ENCODE measurements around the gene CDC14A. TPM values are rescaled to one million over a fixed set of nuclear protein-coding genes. Genes with fewer than 3 reads are reported as not detected.
"Not testable (repeated sequence)": the region's sequence is repeated elsewhere in the genome, so short reads cannot be mapped to it uniquely, and the experiment has no call there.

CDC14A gene
- total and polyA plus RNA-seq, 10 donors = 3.8 to 58.5 (median 27.3) TPM

- Histone ChIP-seq H3K4me1 (peaks cover 16 to 97% (median 68%) of the 10 kb centered on the region in 6 donors), H3K9me3 (no peaks in the 10 kb centered on the region), H3K27me3 (replicated peaks in 1 of 7) (no peaks in the 10 kb centered on the region), H3K4me3 (no peak overlapping the region), H3K27ac (peak overlapping the region in 7 of 8 donors; percentile 36 to 85 (median 77)), H3K36me3 (peaks cover 0 to 20% (median 0%) of the 10 kb centered on the region in 6 donors)
- TF ChIP-seq POLR2AphosphoS5 (IDR thresholded peaks at IDR 0.05) (no peak), CTCF (IDR thresholded peaks at IDR 0.05 in 8 of 11, conservative IDR thresholded peaks at IDR 0.05 in 3 of 11) (no peak), POLR2A (IDR thresholded peaks at IDR 0.05) (no peak)
- no peak for DNase-seq
- intact Hi-C loops (cut with DNase I; ENCODE audit: low total_unique reads) = no loop called here
Observed at GRCh38 chr1:100397681-100398080, 45.4 kb downstream of the CDC14A start.

- no peak for DNase-seq
- Histone ChIP-seq H3K36me3 (peaks cover 0 to 16% (median 0%) of the 10 kb centered on the region in 6 donors), H3K9me3 (no peaks in the 10 kb centered on the region), H3K27ac (peak overlapping the region in 7 of 8 donors; percentile 39 to 85 (median 77)), H3K27me3 (replicated peaks in 1 of 7) (no peaks in the 10 kb centered on the region), H3K4me3 (no peak overlapping the region), H3K4me1 (peaks cover 16 to 97% (median 65%) of the 10 kb centered on the region in 6 donors)
- intact Hi-C loops (cut with DNase I; ENCODE audit: low total_unique reads) = no loop called here
- TF ChIP-seq CTCF (IDR thresholded peaks at IDR 0.05 in 8 of 11, conservative IDR thresholded peaks at IDR 0.05 in 3 of 11) (no peak), POLR2A (IDR thresholded peaks at IDR 0.05) (no peak), POLR2AphosphoS5 (IDR thresholded peaks at IDR 0.05) (no peak)
- WGBS, 5 donors = 92 to 96% (median 95%) methylated on average over 2 of the region's 2 CpGs
Observed at GRCh38 chr1:100398648-100399047, 46.3 kb downstream of the CDC14A start.

GRCh38 chr1:100400404-100400803, 48.1 kb downstream of the CDC14A start:
- Histone ChIP-seq H3K4me3 (no peak overlapping the region), H3K4me1 (peaks cover 8 to 89% (median 50%) of the 10 kb centered on the region in 6 donors), H3K27ac (peak overlapping the region; percentile 36 to 85 (median 78)), H3K27me3 (replicated peaks in 1 of 7) (no peaks in the 10 kb centered on the region), H3K36me3 (peaks cover 0 to 7% (median 0%) of the 10 kb centered on the region in 6 donors), H3K9me3 (no peaks in the 10 kb centered on the region)
- TF ChIP-seq CTCF (IDR thresholded peaks at IDR 0.05 in 8 of 11, conservative IDR thresholded peaks at IDR 0.05 in 3 of 11) (no peak), POLR2A (IDR thresholded peaks at IDR 0.05) (peak in 1 of 3 donors; percentile 6), POLR2AphosphoS5 (IDR thresholded peaks at IDR 0.05) (peak in 1 of 3 donors; percentile 81)
- DNase-seq = peak; percentile 87
- intact Hi-C loops (cut with DNase I; ENCODE audit: low total_unique reads) = no loop called here
- 27 to 33% (median 30%) methylated on average over 2 of the region's 2 CpGs for WGBS, 5 donors

GRCh38 chr1:100404821-100405220, 52.5 kb downstream of the CDC14A start:
- no peaks in the 10 kb centered on the region for H3K9me3 ChIP-seq
- peaks cover 0 to 11% (median 0%) of the 10 kb centered on the region in 6 donors for H3K36me3 ChIP-seq
- intact Hi-C loops (cut with DNase I; ENCODE audit: low total_unique reads) = no loop called here
- H3K4me1 ChIP-seq = peaks cover 8 to 48% (median 21%) of the 10 kb centered on the region in 6 donors
- H3K27ac ChIP-seq = no peak overlapping the region
- 90 to 97% (median 94%) methylated on average over 2 of the region's 2 CpGs for WGBS, 5 donors
- no peak for TF ChIP-seq CTCF (IDR thresholded peaks at IDR 0.05 in 8 of 11, conservative IDR thresholded peaks at IDR 0.05 in 3 of 11)
- TF ChIP-seq POLR2A (IDR thresholded peaks at IDR 0.05) = no peak
- no peak for TF ChIP-seq POLR2AphosphoS5 (IDR thresholded peaks at IDR 0.05)
- no peak for DNase-seq
- no peaks in the 10 kb centered on the region for H3K27me3 ChIP-seq (replicated peaks in 1 of 7)
- no peak overlapping the region for H3K4me3 ChIP-seq

GRCh38 chr1:100405902-100406301, 53.6 kb downstream of the CDC14A start:
- WGBS, 5 donors = 85 to 87% (median 87%) methylated on average over 5 of the region's 5 CpGs
- intact Hi-C loops (cut with DNase I; ENCODE audit: low total_unique reads); DNase-seq; H3K4me3 ChIP-seq; H3K27me3 ChIP-seq (replicated peaks in 1 of 7); H3K9me3 ChIP-seq: not testable (repeated sequence)
- Histone ChIP-seq H3K27ac (peak overlapping the region in 1 of 8 donors; percentile 24), H3K4me1 (peaks cover 2 to 38% (median 11%) of the 10 kb centered on the region in 6 donors), H3K36me3 (peaks cover 0 to 11% (median 0%) of the 10 kb centered on the region in 6 donors)

- DNase-seq; H3K4me3 ChIP-seq; H3K36me3 ChIP-seq; H3K9me3 ChIP-seq; H3K27me3 ChIP-seq (replicated peaks in 1 of 7); H3K27ac ChIP-seq; intact Hi-C loops (cut with DNase I; ENCODE audit: low total_unique reads): not testable (repeated sequence)
- H3K4me1 ChIP-seq = peaks cover 0 to 38% (median 8%) of the 10 kb centered on the region in 6 donors
- WGBS, 5 donors = 94 to 97% (median 96%) methylated on average over 3 of the region's 3 CpGs
Observed at GRCh38 chr1:100407390-100407789, 55.1 kb downstream of the CDC14A start.
